ENCODE data around the gene CD83.

DNA sequence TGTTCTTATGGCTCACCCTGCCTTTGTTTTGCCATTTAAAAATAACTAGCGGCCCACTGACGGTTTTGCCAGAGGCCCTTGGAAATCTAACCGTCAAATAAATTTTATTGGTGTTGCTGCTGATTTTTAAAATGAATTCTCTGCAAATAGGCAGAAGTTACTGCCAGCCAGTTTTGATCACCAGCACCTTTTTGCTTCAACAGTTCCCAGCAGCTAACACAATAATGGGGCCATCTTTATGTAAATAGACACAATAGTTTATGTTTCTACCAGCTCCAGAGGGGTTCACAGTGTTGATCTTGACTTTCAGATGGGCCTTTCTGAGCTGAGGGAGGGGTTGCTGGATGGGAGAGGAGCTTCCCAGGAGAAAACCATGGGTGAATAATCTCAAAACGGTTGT is 11.2 kb downstream of the CD83 start:
- TF ChIP-seq, protein P1, sequence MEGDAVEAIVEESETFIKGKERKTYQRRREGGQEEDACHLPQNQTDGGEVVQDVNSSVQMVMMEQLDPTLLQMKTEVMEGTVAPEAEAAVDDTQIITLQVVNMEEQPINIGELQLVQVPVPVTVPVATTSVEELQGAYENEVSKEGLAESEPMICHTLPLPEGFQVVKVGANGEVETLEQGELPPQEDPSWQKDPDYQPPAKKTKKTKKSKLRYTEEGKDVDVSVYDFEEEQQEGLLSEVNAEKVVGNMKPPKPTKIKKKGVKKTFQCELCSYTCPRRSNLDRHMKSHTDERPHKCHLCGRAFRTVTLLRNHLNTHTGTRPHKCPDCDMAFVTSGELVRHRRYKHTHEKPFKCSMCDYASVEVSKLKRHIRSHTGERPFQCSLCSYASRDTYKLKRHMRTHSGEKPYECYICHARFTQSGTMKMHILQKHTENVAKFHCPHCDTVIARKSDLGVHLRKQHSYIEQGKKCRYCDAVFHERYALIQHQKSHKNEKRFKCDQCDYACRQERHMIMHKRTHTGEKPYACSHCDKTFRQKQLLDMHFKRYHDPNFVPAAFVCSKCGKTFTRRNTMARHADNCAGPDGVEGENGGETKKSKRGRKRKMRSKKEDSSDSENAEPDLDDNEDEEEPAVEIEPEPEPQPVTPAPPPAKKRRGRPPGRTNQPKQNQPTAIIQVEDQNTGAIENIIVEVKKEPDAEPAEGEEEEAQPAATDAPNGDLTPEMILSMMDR (IDR thresholded peaks at IDR 0.05): no peak
- no peak for TF ChIP-seq EZH2 (IDR thresholded peaks at IDR 0.05; ENCODE audit: borderline replicate concordance, insufficient read depth, low read depth, low read length, poor library complexity, severe bottlenecking)

Measured in B cell (primary cell).